Cortex of kidney (tissue), 1 donor: ENCODE measurements around the gene KRT6C.
"Not testable (repeated sequence)": the region's sequence is repeated elsewhere in the genome, so short reads cannot be mapped to it uniquely, and the experiment has no call there.

Experiments used
- DNase-seq: peaks from one replicate; lab custom pipeline; 2025; lab: John Stamatoyannopoulos, UW

The KRT6C gene

GRCh38 chr12:52473768-52474167, at the start of gene KRT6C:
TSS of gene KRT6C (minus strand) at chr12:52473805. CDS start at chr12:52473737, 68 bp downstream.
- no peak for DNase-seq

GRCh38 chr12:52522346-52523011, 48.9 kb upstream of the KRT6C start:
- no peak for DNase-seq

DNA sequence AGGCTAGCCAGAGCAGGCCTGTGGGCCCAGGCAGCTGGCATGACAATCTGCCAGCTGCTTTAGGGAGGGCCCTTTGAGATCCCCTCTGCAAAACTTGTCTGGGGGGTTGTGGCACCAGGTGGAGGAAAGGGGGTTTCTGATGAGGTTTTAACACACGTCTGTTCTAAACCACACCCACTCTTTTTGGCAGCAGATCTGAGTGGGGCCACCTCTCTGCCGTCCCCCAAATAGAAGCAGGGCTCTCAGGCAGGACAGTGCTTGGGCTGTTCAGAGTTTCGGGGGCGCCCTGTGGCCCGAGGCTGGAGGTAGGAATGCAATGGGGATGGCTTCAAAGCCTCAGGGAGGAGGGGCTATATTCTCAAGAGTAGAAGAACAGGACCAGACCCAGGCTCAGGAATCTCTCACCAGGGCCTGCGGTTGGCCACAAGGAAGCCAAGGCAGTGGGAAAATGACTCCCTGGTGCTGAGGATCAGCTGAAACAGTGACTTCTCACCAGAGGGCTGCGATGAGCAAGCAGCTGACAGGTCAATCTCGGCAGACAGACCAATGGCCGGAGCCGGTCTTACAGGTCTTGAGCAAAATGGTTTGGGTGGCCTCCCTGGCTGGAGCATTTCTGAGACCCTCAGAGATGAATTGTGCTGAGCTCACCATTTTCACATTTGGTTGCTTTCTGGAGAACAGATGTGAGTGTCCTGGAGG, 48.1 kb upstream of the KRT6C start:
- no peak for DNase-seq

DNA sequence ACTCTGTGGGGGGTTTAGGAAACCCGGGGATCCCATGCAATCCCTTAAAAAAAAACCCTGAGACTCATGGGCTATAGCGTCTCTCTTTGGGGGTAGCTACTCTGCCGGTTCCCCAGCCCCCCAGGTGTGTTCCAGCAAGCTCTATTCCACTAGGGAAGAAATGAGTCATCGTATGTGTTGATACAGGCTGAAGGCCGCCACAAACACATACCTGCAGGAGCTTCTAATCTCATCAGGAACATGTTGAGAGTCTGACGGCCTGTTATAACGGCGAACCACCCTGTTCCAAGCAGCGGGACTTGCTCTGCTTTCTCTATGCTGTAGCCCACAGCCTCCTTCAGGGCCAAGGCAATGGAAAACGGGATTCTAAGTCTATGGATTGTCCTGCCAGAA, 47.6 kb upstream of the KRT6C start:
- DNase-seq = no peak

DNA sequence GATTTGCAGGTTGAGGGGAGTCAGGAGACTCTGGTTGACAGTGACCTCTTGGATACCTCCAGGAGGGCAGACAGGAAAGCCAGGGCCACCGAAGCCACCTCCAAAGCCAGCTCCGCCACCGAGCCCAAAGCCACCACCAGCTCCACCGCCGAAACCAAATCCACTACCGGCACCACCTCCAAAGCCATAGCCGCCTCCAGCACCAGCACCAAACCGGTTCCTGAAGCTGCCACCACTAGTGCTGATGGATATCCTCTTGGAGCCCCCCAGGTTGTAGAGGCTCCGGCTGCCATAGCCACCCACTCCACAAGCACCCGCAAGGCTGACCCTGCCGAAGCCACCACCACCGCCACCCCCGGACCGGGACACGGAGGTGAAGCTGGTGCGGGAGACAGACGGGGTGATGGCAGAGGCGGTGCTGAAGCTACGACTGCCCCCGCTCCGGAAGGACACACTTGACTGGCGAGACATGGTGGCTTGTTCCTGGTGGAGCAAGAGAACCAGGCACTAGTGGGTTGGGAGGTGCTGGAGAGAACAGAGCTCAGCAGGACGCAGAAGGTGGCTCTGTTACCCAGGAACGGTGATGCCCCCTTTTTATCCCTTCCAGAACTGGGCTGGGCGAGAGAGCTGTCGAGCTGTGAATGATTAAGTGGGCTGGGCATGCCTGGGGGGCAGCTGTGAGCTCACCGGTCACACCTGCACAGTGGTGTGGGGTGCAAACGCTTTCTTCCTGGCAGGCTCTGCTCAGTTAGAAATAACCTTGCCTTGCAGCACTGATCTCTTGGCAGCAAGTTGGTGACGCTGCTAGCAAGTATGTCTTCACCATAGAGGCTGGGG, 46.4 kb upstream of the KRT6C start, which contains the start of gene KRT5:
KRT5 (minus strand) TSS at position 569 of the 837 bp plus-strand sequence; CDS start at position 471, 98 bp downstream.
- DNase-seq = no peak

DNA sequence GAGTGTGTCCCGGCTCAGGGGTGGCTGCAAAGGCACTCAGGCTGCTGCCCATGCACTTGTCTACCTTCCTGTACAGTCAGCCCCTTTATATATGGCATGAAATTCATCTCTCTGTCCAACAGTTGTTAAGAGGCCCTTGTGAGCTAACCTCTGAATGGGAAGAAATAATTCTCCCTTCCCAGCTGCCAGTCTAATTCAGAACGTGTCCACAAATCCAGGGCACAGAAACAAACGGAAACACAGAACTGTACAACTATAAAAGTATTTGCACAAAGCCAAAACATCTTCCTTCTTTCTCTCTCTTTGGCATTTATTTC, 45.7 kb upstream of the KRT6C start:
- DNase-seq = no peak

- DNase-seq = no peak
Observed at GRCh38 chr12:52518574-52519386, 45.2 kb upstream of the KRT6C start.

DNA sequence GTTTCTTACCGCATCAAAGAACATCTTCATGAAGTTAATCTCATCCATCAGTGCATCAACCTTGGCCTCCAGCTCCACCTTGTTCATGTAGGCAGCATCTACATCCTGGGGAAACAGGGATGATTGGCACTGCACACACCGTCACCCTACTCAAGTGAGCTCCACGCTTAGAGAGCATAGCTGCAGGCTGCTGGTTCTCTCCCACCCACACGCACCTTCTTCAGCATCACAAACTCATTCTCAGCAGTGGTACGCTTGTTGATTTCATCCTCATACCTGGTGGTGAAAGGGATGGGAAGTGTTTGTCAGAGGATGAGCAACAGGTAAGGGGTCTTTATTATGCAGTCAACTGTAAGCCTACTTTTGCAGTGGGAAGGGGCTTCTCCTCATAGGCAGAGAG, 44.3 kb upstream of the KRT6C start:
- no peak for DNase-seq

DNA sequence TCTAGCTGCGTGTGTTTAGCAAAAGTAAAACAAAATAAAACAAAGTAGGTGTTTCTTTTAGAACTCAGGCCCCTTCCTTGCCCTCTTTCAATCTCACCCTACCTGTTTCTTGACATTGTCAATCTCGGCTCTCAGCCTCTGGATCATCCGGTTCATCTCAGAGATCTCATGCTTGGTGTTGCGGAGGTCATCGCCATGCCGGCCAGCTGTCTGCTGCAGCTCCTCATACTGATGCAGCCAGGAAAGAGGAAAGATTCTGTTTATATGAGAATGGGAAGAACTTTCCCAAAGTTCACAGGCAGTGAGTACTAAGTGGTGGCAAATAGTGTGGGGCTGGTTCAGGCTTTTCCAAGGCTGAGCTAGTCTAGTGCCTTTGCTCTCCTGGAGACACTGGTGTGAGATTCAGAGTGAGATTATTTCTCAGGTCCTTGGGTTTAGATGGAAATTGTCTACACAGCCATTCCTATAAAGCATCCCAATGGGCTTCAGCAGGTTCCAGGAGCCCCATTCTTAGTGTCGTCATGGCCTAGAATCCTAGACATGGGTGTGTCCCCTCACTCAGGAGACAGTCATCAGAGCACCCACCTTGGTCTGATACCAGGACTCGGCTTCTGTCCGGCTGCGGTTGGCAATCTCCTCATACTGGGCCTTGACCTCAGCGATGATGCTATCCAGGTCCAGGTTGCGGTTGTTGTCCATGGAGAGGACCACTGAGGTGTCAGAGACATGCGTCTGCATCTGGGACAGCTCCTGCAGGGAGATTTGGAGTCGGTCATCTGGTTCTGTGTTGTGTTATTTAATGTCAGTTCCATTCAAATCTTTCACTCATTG, 43.6 kb upstream of the KRT6C start:
- no peak for DNase-seq

GRCh38 chr12:52515927-52516831, 42.6 kb upstream of the KRT6C start:
- DNase-seq = no peak

- DNase-seq = no peak
Observed at GRCh38 chr12:52515319-52515646, 41.7 kb upstream of the KRT6C start.

DNA sequence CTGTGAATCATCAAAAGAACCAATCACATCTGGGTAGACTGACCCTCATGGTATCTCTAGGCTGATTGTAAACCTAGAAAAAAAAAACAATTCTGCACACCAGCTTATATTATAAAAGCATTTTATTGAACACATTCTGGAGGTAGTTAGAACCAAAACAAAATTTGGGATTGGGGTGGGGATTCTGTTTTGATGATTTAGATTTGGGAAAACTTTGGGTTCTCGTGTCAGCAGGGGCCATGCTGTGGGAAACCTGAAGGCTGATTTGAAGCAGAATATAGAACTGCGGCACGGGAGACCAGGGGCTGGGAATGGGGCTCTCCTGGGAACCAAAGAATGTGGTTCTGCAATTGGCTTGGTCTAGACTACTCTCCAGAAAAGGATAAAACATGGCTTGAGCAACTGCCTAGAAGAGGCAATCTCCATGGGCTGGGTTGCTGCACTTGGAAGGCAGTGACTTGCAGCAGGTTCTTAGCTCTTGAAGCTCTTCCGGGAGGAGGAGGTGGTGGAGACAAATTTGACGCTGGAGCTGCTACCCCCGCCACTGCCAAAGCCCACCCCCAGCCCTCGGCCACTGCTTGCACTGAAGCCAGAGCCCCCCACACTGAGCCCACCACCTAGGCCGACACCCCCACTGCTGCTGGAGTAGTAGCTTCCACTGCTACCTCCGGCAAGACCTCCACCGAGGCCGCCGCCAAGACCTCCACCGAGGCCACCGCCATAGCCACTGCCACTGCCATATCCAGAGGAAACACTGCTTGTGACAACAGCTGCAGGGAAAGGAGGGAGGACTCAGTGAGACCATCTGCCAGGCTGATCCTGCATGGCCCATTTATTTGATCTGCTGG, 41.1 kb upstream of the KRT6C start:
- no peak for DNase-seq

DNA sequence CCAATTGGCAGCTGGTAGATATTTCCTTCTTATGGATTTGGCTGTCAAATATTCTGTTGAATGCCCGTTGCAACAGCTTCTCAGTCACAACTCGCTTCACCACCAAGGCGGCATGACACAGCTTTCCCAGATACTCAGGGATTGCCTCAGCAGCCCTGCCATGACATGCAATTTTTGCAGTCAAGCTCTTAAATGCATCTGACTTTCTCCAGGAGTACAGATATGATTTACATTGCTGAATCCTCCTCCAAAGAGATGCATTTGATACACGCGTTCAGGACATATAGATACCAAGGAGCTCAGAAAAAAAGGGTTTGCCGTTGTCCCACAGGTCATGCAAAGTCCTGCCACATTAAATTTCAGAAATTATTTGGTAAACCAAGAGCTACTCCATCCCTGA, 40.1 kb upstream of the KRT6C start:
- no peak for DNase-seq

DNA sequence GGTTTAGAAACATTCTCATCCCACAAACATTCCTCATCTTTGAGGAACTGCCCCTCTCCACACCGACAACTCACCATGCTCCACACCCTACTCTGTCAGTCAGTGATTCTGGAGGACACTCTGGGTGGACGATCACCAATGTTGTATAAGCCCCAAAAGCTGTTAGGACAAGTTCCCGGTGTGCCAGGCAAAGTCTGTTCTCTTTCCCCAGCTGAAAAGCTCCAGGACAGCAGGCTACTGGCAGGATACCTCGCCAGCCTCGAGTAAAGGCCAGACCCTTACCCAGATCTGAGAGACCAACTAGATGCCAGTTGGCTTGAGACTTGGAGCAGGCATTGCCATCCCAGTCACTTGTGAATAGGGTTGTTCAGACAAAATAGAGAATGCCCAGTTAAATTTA, 34.6 kb upstream of the KRT6C start:
- DNase-seq = no peak

GRCh38 chr12:52506858-52507715, 33.5 kb upstream of the KRT6C start:
- DNase-seq = no peak

DNA sequence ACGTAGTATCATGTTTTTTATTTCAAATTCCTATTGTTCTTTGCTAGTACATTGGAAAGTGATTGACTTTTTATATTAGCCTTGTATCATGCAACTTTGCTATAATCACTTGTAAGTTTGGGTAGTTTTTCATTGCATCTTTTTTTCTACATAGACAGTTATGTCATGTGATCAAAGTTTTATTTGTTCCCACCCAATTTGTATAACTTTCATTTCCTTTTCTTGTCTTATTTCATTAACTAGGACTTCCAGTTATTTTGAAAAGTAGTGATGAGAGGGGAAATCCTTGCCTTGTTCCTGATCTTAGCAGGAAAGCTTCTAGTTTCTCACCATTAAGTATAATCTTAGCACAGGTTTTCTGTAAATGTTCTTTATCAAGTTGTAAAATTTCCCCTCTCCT, 29.3 kb upstream of the KRT6C start:
- DNase-seq = no peak

- no peak for DNase-seq
Observed at GRCh38 chr12:52501490-52501889, 27.9 kb upstream of the KRT6C start.

DNA sequence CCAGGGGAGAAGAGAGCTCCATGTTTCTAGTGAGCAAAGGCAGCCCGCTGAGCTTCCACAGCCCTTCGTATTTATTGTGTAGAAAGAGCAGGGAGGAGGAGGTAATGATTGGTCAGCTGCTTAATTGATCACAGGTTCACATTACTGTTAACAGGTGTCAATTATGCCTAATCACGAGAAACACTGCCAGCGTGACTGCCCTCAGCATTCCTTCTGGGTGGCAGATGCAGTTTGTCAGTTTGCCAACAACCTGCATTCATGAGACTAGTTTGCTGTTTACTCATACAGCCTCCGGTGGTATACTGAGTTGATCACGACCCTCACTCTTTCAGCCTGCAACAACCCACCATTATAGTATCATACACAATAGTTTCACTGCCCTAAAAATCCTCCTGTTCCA, 27.0 kb upstream of the KRT6C start:
- not testable (repeated sequence) for DNase-seq
